ENCODE data around the gene PCED1B. TPM values are rescaled to one million over a fixed set of nuclear protein-coding genes. Genes with fewer than 3 reads are reported as not detected.

The PCED1B gene
- total and polyA plus RNA-seq, 2 experiments from 2014 or later, result 0.45 to 0.80 TPM

- no peak overlapping the region for H3K4me3 ChIP-seq
- DNase-seq (ENCODE audit: low read depth in 1 of 2, low spot score in 1 of 2), result peak in 1 of 2 donors; percentile 90
- H3K36me3 ChIP-seq, result no peaks in the 10 kb centered on the region
- H3K9me3 ChIP-seq (ENCODE audit: low read depth), result no peaks in the 10 kb centered on the region
- H3K4me1 ChIP-seq (ENCODE audit: low read depth), result no peaks in the 10 kb centered on the region
- no peak for TF ChIP-seq CTCF (IDR thresholded peaks at IDR 0.05; ENCODE audit: low read depth, low read length)
- H3K27me3 ChIP-seq, result no peaks in the 10 kb centered on the region
- no peak overlapping the region for H3K27ac ChIP-seq
These were observed 76.8 kb downstream of the PCED1B start for GRCh38 chr12:47156167-47156736.

GRCh38 chr12:47158792-47159191, 79.4 kb downstream of the PCED1B start:
- H3K4me3 ChIP-seq, result no peak overlapping the region
- H3K27me3 ChIP-seq, result no peaks in the 10 kb centered on the region
- H3K9me3 ChIP-seq (ENCODE audit: low read depth), result no peaks in the 10 kb centered on the region
- H3K36me3 ChIP-seq, result no peaks in the 10 kb centered on the region
- no peak for TF ChIP-seq CTCF (IDR thresholded peaks at IDR 0.05; ENCODE audit: low read depth, low read length)
- no peaks in the 10 kb centered on the region for H3K4me1 ChIP-seq (ENCODE audit: low read depth)
- DNase-seq (ENCODE audit: low read depth in 1 of 2, low spot score in 1 of 2), result peak in 1 of 2 donors; percentile 17
- H3K27ac ChIP-seq, result no peak overlapping the region

- DNase-seq (ENCODE audit: low read depth in 1 of 2, low spot score in 1 of 2), result no peak
- no peak overlapping the region for H3K4me3 ChIP-seq
- no peaks in the 10 kb centered on the region for H3K27me3 ChIP-seq
- no peak for TF ChIP-seq CTCF (IDR thresholded peaks at IDR 0.05; ENCODE audit: low read depth, low read length)
- H3K4me1 ChIP-seq (ENCODE audit: low read depth), result no peaks in the 10 kb centered on the region
- no peak overlapping the region for H3K27ac ChIP-seq
- no peaks in the 10 kb centered on the region for H3K36me3 ChIP-seq
- no peaks in the 10 kb centered on the region for H3K9me3 ChIP-seq (ENCODE audit: low read depth)
These were observed 79.9 kb downstream of the PCED1B start for GRCh38 chr12:47159348-47159747.

- no peak overlapping the region for H3K4me3 ChIP-seq
- no peak for TF ChIP-seq CTCF (IDR thresholded peaks at IDR 0.05; ENCODE audit: low read depth, low read length)
- no peaks in the 10 kb centered on the region for H3K9me3 ChIP-seq (ENCODE audit: low read depth)
- no peak overlapping the region for H3K27ac ChIP-seq
- no peaks in the 10 kb centered on the region for H3K27me3 ChIP-seq
- no peaks in the 10 kb centered on the region for H3K4me1 ChIP-seq (ENCODE audit: low read depth)
- no peak for DNase-seq (ENCODE audit: low read depth in 1 of 2, low spot score in 1 of 2)
- no peaks in the 10 kb centered on the region for H3K36me3 ChIP-seq
These were observed 81.2 kb downstream of the PCED1B start for GRCh38 chr12:47160316-47161244.

- TF ChIP-seq CTCF (IDR thresholded peaks at IDR 0.05; ENCODE audit: low read depth, low read length), result no peak
- no peak overlapping the region for H3K4me3 ChIP-seq
- no peaks in the 10 kb centered on the region for H3K27me3 ChIP-seq
- H3K9me3 ChIP-seq (ENCODE audit: low read depth), result no peaks in the 10 kb centered on the region
- no peak overlapping the region for H3K27ac ChIP-seq
- H3K4me1 ChIP-seq (ENCODE audit: low read depth), result no peaks in the 10 kb centered on the region
- no peaks in the 10 kb centered on the region for H3K36me3 ChIP-seq
- no peak for DNase-seq (ENCODE audit: low read depth in 1 of 2, low spot score in 1 of 2)
These were observed 84.7 kb downstream of the PCED1B start for GRCh38 chr12:47164116-47164515.

Measured in cardiac muscle cell (in vitro differentiated cells and primary cell).